Measurements from ENCODE around the gene TXNIP. TPM values are rescaled to one million over a fixed set of nuclear protein-coding genes. Genes with fewer than 3 reads are reported as not detected.

TXNIP gene
- total RNA-seq, 1 donor from 2014 or later, result 1,858 TPM

- H3K4me3 ChIP-seq, result no peak overlapping the region
- H3K9me3 ChIP-seq, result no peaks in the 10 kb centered on the region
- intact Hi-C loops (cut with DNase I), result loop anchor here (1.0 kb wide), 1 partner anchor 36 kb away; no protein-coding TSS in a partner anchor
- no peak for DNase-seq (ENCODE audit: extremely low spot score in 2 of 2)
- no peaks in the 10 kb centered on the region for H3K36me3 ChIP-seq
- peaks cover 24% of the 10 kb centered on the region for H3K4me1 ChIP-seq
- H3K27ac ChIP-seq, result no peak overlapping the region
- no peaks in the 10 kb centered on the region for H3K27me3 ChIP-seq
- TF ChIP-seq POLR2AphosphoS5 (IDR thresholded peaks at IDR 0.05; ENCODE audit: insufficient read depth in 1 of 2, low read depth in 1 of 2) (no peak), CTCF (IDR thresholded peaks at IDR 0.05) (no peak), POLR2A (IDR thresholded peaks at IDR 0.05) (no peak)
Measured at GRCh38 chr1:145974721-145975120, 21.7 kb downstream of the TXNIP start.

- H3K9me3 ChIP-seq, result no peaks in the 10 kb centered on the region
- DNase-seq (ENCODE audit: extremely low spot score in 2 of 2), result no peak
- no peak overlapping the region for H3K27ac ChIP-seq
- no peaks in the 10 kb centered on the region for H3K27me3 ChIP-seq
- no peak for TF ChIP-seq POLR2AphosphoS5 (IDR thresholded peaks at IDR 0.05; ENCODE audit: insufficient read depth in 1 of 2, low read depth in 1 of 2)
- no peak for TF ChIP-seq POLR2A (IDR thresholded peaks at IDR 0.05)
- TF ChIP-seq CTCF (IDR thresholded peaks at IDR 0.05), result no peak
- peaks cover 5% of the 10 kb centered on the region for H3K4me1 ChIP-seq
- H3K36me3 ChIP-seq, result no peaks in the 10 kb centered on the region
- no peak overlapping the region for H3K4me3 ChIP-seq
- intact Hi-C loops (cut with DNase I), result no loop called here
Measured at GRCh38 chr1:145972580-145972979, 23.8 kb downstream of the TXNIP start.

GRCh38 chr1:145967288-145967687, 29.1 kb downstream of the TXNIP start:
- Histone ChIP-seq H3K36me3 (peaks cover 0 to 4% of the 10 kb centered on the region in 2 donors), H3K27me3 (no peaks in the 10 kb centered on the region), H3K27ac (no peak overlapping the region), H3K4me1 (peaks cover 27% of the 10 kb centered on the region), H3K4me3 (no peak overlapping the region), H3K9me3 (no peaks in the 10 kb centered on the region)
- intact Hi-C loops (cut with DNase I), result no loop called here
- no peak for TF ChIP-seq POLR2AphosphoS5 (IDR thresholded peaks at IDR 0.05; ENCODE audit: insufficient read depth in 1 of 2, low read depth in 1 of 2)
- TF ChIP-seq POLR2A (IDR thresholded peaks at IDR 0.05), result no peak
- no peak for TF ChIP-seq CTCF (IDR thresholded peaks at IDR 0.05)
- no peak for DNase-seq (ENCODE audit: extremely low spot score in 2 of 2)

GRCh38 chr1:145965119-145965744, 31.1 kb downstream of the TXNIP start:
- H3K27ac ChIP-seq, result peak overlapping the region; percentile 95
- intact Hi-C loops (cut with DNase I), result no loop called here

More at GRCh38 chr1:145965119-145965744, 31.1 kb downstream of the TXNIP start:
- Histone ChIP-seq H3K9me3 (no peaks in the 10 kb centered on the region), H3K36me3 (peaks cover 0 to 4% of the 10 kb centered on the region in 2 donors), H3K27me3 (no peaks in the 10 kb centered on the region), H3K4me3 (peak overlapping the region; percentile 67 to 72), H3K4me1 (peaks cover 46% of the 10 kb centered on the region)
- no peak for DNase-seq (ENCODE audit: extremely low spot score in 2 of 2)
- no peak for TF ChIP-seq POLR2A (IDR thresholded peaks at IDR 0.05)
- no peak for TF ChIP-seq POLR2AphosphoS5 (IDR thresholded peaks at IDR 0.05; ENCODE audit: insufficient read depth in 1 of 2, low read depth in 1 of 2)
- no peak for TF ChIP-seq CTCF (IDR thresholded peaks at IDR 0.05)

Measured in vagina (tissue), 2 donors.